ENCODE data around the gene MYO1E. TPM values are rescaled to one million over a fixed set of nuclear protein-coding genes. Genes with fewer than 3 reads are reported as not detected.
A peak's percentile ranks its signal among the peaks of the same experiment; 100 is the strongest.

The MYO1E gene
- total RNA-seq, 4 donors from 2014 or later = 23.3 to 99.8 (median 66.5) TPM

GRCh38 chr15:59360305-59360704 lies 12.4 kb downstream of the MYO1E start:
- intact Hi-C loops (cut with DNase I; ENCODE audit: low total_unique reads) = no loop called here
- no peak for TF ChIP-seq CTCF (IDR thresholded peaks at IDR 0.05)
- TF ChIP-seq POLR2A (IDR thresholded peaks at IDR 0.05) = no peak
- DNase-seq = no peak
- H3K27me3 ChIP-seq = no peaks in the 10 kb centered on the region
- no peaks in the 10 kb centered on the region for H3K9me3 ChIP-seq
- no peaks in the 10 kb centered on the region for H3K36me3 ChIP-seq
- no peak overlapping the region for H3K27ac ChIP-seq
- H3K4me1 ChIP-seq = no peaks in the 10 kb centered on the region
- no peak overlapping the region for H3K4me3 ChIP-seq

- Histone ChIP-seq H3K4me3 (no peak overlapping the region), H3K36me3 (no peaks in the 10 kb centered on the region), H3K4me1 (peaks cover 0 to 3% of the 10 kb centered on the region in 2 donors), H3K27ac (no peak overlapping the region), H3K9me3 (no peaks in the 10 kb centered on the region), H3K27me3 (no peaks in the 10 kb centered on the region)
- TF ChIP-seq CTCF (IDR thresholded peaks at IDR 0.05) = no peak
- TF ChIP-seq POLR2A (IDR thresholded peaks at IDR 0.05) = no peak
- DNase-seq = no peak
- intact Hi-C loops (cut with DNase I; ENCODE audit: low total_unique reads) = no loop called here
Measured at GRCh38 chr15:59355730-59356129, 16.9 kb downstream of the MYO1E start.

GRCh38 chr15:59354417-59355031 lies 18.1 kb downstream of the MYO1E start:
- no peak for DNase-seq
- peaks cover 4 to 7% of the 10 kb centered on the region in 2 donors for H3K4me1 ChIP-seq
- H3K4me3 ChIP-seq = no peak overlapping the region
- H3K9me3 ChIP-seq = no peaks in the 10 kb centered on the region
- TF ChIP-seq POLR2A (IDR thresholded peaks at IDR 0.05) (no peak), CTCF (IDR thresholded peaks at IDR 0.05) (no peak)
- intact Hi-C loops (cut with DNase I; ENCODE audit: low total_unique reads) = no loop called here
- H3K27ac ChIP-seq = no peak overlapping the region
- no peaks in the 10 kb centered on the region for H3K27me3 ChIP-seq
- no peaks in the 10 kb centered on the region for H3K36me3 ChIP-seq

- Histone ChIP-seq H3K27me3 (no peaks in the 10 kb centered on the region), H3K4me3 (no peak overlapping the region), H3K36me3 (no peaks in the 10 kb centered on the region), H3K27ac (no peak overlapping the region), H3K9me3 (no peaks in the 10 kb centered on the region), H3K4me1 (peaks cover 4 to 7% of the 10 kb centered on the region in 2 donors)
- intact Hi-C loops (cut with DNase I; ENCODE audit: low total_unique reads) = no loop called here
- DNase-seq = no peak
- TF ChIP-seq POLR2A (IDR thresholded peaks at IDR 0.05) = no peak
- no peak for TF ChIP-seq CTCF (IDR thresholded peaks at IDR 0.05)
Measured at GRCh38 chr15:59353994-59354416, 18.7 kb downstream of the MYO1E start.

- TF ChIP-seq CTCF (IDR thresholded peaks at IDR 0.05) (no peak), POLR2A (IDR thresholded peaks at IDR 0.05) (no peak)
- Histone ChIP-seq H3K4me3 (no peak overlapping the region), H3K9me3 (no peaks in the 10 kb centered on the region), H3K27ac (peak overlapping the region in 1 of 2 donors; percentile 78), H3K27me3 (no peaks in the 10 kb centered on the region), H3K36me3 (no peaks in the 10 kb centered on the region), H3K4me1 (peaks cover 4 to 7% of the 10 kb centered on the region in 2 donors)
- no peak for DNase-seq
- intact Hi-C loops (cut with DNase I; ENCODE audit: low total_unique reads) = no loop called here
Measured at GRCh38 chr15:59352683-59353082, 20.0 kb downstream of the MYO1E start.

All from uterus (tissue), 4 donors.